Neuronal stem cell (in vitro differentiated cells): ENCODE data around the gene JAG2.
A peak's percentile ranks its signal among the peaks of the same experiment; 100 is the strongest.

Source experiments
- DNase-seq: peaks from one replicate; pipeline ENCODE4 v3.0.0-alpha.2; 2013; ENCODE audit warnings: low spot score
- H2AFZ ChIP-seq: one replicate; pipeline ENCODE4 v1.6.1; 2013; ENCODE audit warnings: mild to moderate bottlenecking, low read length, inconsistent platforms
- H2AK5ac ChIP-seq: 2 replicates; pipeline ENCODE4 v1.6.1; 2013; ENCODE audit warnings: low read depth, mild to moderate bottlenecking, inconsistent platforms, low read length, moderate library complexity, mixed read lengths
- H2BK120ac ChIP-seq: 2 replicates; pipeline ENCODE4 v1.6.1; 2013; ENCODE audit warnings: low read depth, mild to moderate bottlenecking, inconsistent platforms, low read length, moderate library complexity, mixed read lengths
- H2BK12ac ChIP-seq: one replicate; pipeline ENCODE4 v1.6.1; 2013; ENCODE audit warnings: low read length, inconsistent platforms
- H2BK15ac ChIP-seq: 2 replicates; pipeline ENCODE4 v1.6.1; 2013; ENCODE audit warnings: mild to moderate bottlenecking, low read length, inconsistent platforms, mixed read lengths
- H2BK5ac ChIP-seq: one replicate; pipeline ENCODE4 v1.6.1; 2013; ENCODE audit warnings: inconsistent platforms, mild to moderate bottlenecking, low read length, moderate library complexity
- H3K14ac ChIP-seq: one replicate; pipeline ENCODE4 v1.6.1; 2013; ENCODE audit warnings: low read length, inconsistent platforms
- H3K18ac ChIP-seq: 2 replicates; pipeline ENCODE4 v1.6.1; 2013; ENCODE audit warnings: low read length, inconsistent platforms
- H3K23ac ChIP-seq: 2 replicates; pipeline ENCODE4 v1.6.1; 2013; ENCODE audit warnings: low read depth, mild to moderate bottlenecking, mixed read lengths, low read length, inconsistent platforms; ENCODE audit not compliant: poor library complexity
- H3K27ac ChIP-seq: replicated peaks from 3 replicates; pipeline ENCODE4 v1.5.1; 2013; ENCODE audit warnings: low read length, inconsistent platforms
- H3K27me3 ChIP-seq, 3 experiments: 2 replicates each; pipeline ENCODE4 v1.6.1; 2013; ENCODE audit warnings: low read length in 3 of 3, mild to moderate bottlenecking in 2 of 3, inconsistent platforms in 1 of 3, low read depth in 1 of 3, mixed read lengths in 1 of 3, moderate library complexity in 1 of 3; ENCODE audit not compliant: control insufficient read depth in 3 of 3, insufficient read depth in 3 of 3
- H3K36me3 ChIP-seq, 2 donors: replicated peaks in 1 of 2; 2 replicates each; pipeline ENCODE4 v1.6.1; 2013; ENCODE audit warnings: low read length in 2 of 2; ENCODE audit not compliant: control insufficient read depth in 2 of 2, insufficient read depth in 2 of 2
- H3K4ac ChIP-seq: 2 replicates; pipeline ENCODE4 v1.6.1; 2013; ENCODE audit warnings: inconsistent platforms, mild to moderate bottlenecking, low read length, moderate library complexity
- H3K4me1 ChIP-seq, 2 donors: 1 replicate in 1 of 2; 2 replicates in 1 of 2; pipeline ENCODE4 v1.6.1; 2013; ENCODE audit warnings: low read length in 2 of 2, low read depth in 1 of 2; ENCODE audit not compliant: control insufficient read depth in 2 of 2, insufficient read depth in 1 of 2
- H3K4me2 ChIP-seq: one replicate; pipeline ENCODE4 v1.6.1; 2013; ENCODE audit warnings: mild to moderate bottlenecking, low read length, inconsistent platforms; ENCODE audit not compliant: insufficient read depth, poor library complexity, severe bottlenecking
- H3K4me3 ChIP-seq, 2 donors: 2 replicates each; pipeline ENCODE4 v1.5.1; 2013; ENCODE audit warnings: low read length in 2 of 2, mild to moderate bottlenecking in 2 of 2, inconsistent platforms in 1 of 2, moderate library complexity in 1 of 2
- H3K79me1 ChIP-seq: one replicate; pipeline ENCODE4 v1.6.1; 2013; ENCODE audit warnings: low read depth, mild to moderate bottlenecking, inconsistent platforms, low read length, moderate library complexity
- H3K9ac ChIP-seq: one replicate; pipeline ENCODE4 v1.6.1; 2013; ENCODE audit warnings: mild to moderate bottlenecking, low read depth, low read length, inconsistent platforms; ENCODE audit not compliant: poor library complexity
- H3K9me3 ChIP-seq, 2 donors: replicated peaks in 1 of 2; 2 replicates each; pipeline versions ENCODE3 to v1.6.1; 2013; ENCODE audit warnings: low read length in 2 of 2, mild to moderate bottlenecking in 2 of 2, inconsistent platforms in 1 of 2, low read depth in 1 of 2, mixed read lengths in 1 of 2, moderate library complexity in 1 of 2; ENCODE audit not compliant: control insufficient read depth in 2 of 2, insufficient read depth in 1 of 2
- H4K8ac ChIP-seq: one replicate; pipeline ENCODE4 v1.6.1; 2013; ENCODE audit warnings: low read depth, mild to moderate bottlenecking, inconsistent platforms, low read length, moderate library complexity
- H4K91ac ChIP-seq: one replicate; pipeline ENCODE4 v1.6.1; 2013; ENCODE audit warnings: low read length, low read depth, mild to moderate bottlenecking, inconsistent platforms; ENCODE audit not compliant: poor library complexity
- WGBS, 2 donors: extraction: QIAGEN DNeasy Blood & Tissue Kit; methylation state at CpG; one replicate each; pipeline ENCODE4 v1.1.7; 2013; ENCODE audit warnings: missing lambda C conversion rate in 2 of 2, mixed read lengths in 1 of 2; ENCODE audit not compliant: insufficient read length in 2 of 2, insufficient replicate concordance in 1 of 2; ENCODE audit errors: extremely low coverage in 2 of 2; 5-methylcytosine and 5-hydroxymethylcytosine counted together

The JAG2 gene

GRCh38 chr14:105171004-105171673 is 2.6 kb upstream of the JAG2 start:
- Histone ChIP-seq H4K91ac (no peak overlapping the region), H2AK5ac (peak overlapping the region; percentile 81), H2AFZ (peak overlapping the region; percentile 68), H3K4me3 (no peak overlapping the region), H3K27ac (no peak overlapping the region), H3K36me3 (no peaks in the 10 kb centered on the region), H3K23ac (peak overlapping the region; percentile 80), H3K9me3 (no peaks in the 10 kb centered on the region), H3K27me3 (peaks cover 7 to 39% (median 22%) of the 10 kb centered on the region in 3 experiments), H3K4me1 (peaks cover 8 to 14% of the 10 kb centered on the region in 2 donors), H3K79me1 (peaks cover 3% of the 10 kb centered on the region), H3K4me2 (no peak overlapping the region), H2BK15ac (no peak overlapping the region), H2BK120ac (no peak overlapping the region), H2BK5ac (no peak overlapping the region), H2BK12ac (no peak overlapping the region), H3K14ac (no peak overlapping the region), H3K9ac (peak overlapping the region; percentile 44), H3K18ac (peak overlapping the region; percentile 28), H3K4ac (no peak overlapping the region), H4K8ac (no peak overlapping the region)
- WGBS, 2 donors = no CpG with 5 or more reads among the region's 19 CpGs
- DNase-seq = no peak

DNA sequence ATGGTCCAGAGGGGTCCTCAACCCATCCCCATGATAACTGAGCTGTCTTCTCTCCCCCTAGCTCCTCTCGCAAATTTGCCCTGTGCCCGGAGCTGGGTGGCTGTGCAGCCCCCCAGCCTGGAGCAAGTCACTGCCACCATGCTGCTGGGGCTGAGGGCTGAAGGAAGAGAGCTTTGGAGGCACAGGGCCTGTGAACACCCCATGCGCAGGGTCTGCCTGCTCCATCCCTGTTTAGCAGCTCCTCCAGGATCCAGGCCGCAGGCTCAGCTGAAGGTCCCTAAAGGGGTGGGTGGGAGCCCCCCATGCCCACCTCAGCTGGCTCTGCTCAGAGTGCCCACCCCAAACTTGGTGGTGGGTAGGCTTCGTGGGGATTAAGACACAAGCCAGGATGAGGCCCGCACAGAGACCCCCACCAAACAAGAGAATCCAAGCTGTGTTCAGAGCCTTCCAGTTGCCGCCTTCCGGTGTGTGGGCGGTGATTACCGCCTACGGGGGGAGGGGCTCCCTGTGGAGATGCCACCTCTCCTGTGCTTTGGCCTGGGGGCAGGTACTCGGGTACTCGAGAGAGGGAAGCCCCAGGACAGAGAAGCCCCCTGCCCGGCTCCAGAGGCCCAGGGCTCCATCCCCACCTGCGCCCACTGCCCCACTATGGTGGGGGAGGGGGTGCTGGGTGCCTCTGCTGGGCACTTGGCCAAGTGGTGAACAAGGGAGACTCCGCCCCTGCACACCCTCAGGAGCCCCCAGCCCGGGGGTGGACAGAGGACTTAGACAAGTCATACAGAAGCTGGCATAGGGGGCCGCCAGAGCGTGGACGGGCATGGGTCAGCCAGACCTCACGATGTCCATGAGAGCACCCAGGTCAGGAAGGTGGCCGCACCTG is 1.4 kb upstream of the JAG2 start:
- peak overlapping the region; percentile 84 for H2AK5ac ChIP-seq
- peak overlapping the region; percentile 5 for H3K27ac ChIP-seq
- no CpG with 5 or more reads among the region's 22 CpGs for WGBS, 2 donors

DNA sequence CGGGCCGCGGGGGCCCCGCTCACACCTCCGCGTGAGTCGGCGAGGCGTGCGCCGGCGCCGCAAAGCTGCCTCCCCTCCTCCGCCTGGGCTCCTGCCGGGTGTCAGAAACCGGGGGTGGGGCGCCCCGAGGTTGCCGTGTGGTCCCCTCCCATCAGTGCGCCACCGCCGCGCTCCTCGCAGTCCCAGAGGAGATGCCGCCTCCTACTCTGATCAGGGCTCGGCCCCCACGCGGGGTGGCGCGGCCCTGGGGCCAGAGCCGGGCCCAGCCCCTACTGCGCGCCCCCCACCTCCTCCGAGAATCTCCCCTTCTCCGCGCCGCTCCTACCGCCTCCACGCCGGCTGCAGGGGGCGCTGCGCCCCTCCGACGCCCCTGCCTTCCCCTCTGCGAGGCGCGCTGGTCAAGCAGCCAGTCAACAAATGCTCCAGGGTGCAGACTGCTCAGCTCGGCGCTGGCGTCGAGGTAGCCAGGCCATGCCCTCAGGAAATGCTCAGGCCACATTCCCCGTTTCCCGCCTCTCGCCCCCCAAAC is 467 bp upstream of the JAG2 start:
- peaks cover 11 to 14% of the 10 kb centered on the region in 2 donors for H3K4me1 ChIP-seq
- peak overlapping the region; percentile 60 for H3K9ac ChIP-seq
- H3K4me3 ChIP-seq = peak overlapping the region in 1 of 2 donors; percentile 76
- no peaks in the 10 kb centered on the region for H3K36me3 ChIP-seq
- no peak overlapping the region for H2BK120ac ChIP-seq
- H4K91ac ChIP-seq = no peak overlapping the region
- WGBS, 2 donors = no CpG with 5 or more reads among the region's 54 CpGs
- peak overlapping the region; percentile 38 for H3K14ac ChIP-seq
- peak overlapping the region; percentile 53 for H2BK5ac ChIP-seq
- H3K27me3 ChIP-seq = peaks cover 7 to 59% (median 22%) of the 10 kb centered on the region in 3 experiments
- peaks cover 9% of the 10 kb centered on the region for H3K79me1 ChIP-seq
- H3K27ac ChIP-seq = no peak overlapping the region
- peak overlapping the region; percentile 75 for H2BK15ac ChIP-seq
- peak overlapping the region; percentile 90 for H3K18ac ChIP-seq
- H3K4me2 ChIP-seq = peak overlapping the region; percentile 86
- peak; percentile 57 for DNase-seq
- H3K23ac ChIP-seq = no peak overlapping the region
- peak overlapping the region; percentile 40 for H2AFZ ChIP-seq
- H3K4ac ChIP-seq = no peak overlapping the region
- H2AK5ac ChIP-seq = peak overlapping the region; percentile 84
- H2BK12ac ChIP-seq = peak overlapping the region; percentile 41
- no peaks in the 10 kb centered on the region for H3K9me3 ChIP-seq
- H4K8ac ChIP-seq = no peak overlapping the region

More for the DNA sequence above, 1.4 kb upstream of the JAG2 start:
- no peak overlapping the region for H3K4ac ChIP-seq
- peak overlapping the region; percentile 53 for H2BK5ac ChIP-seq
- no peak overlapping the region for H4K91ac ChIP-seq
- no peaks in the 10 kb centered on the region for H3K36me3 ChIP-seq
- H2BK120ac ChIP-seq = peak overlapping the region; percentile 9
- peaks cover 11 to 14% of the 10 kb centered on the region in 2 donors for H3K4me1 ChIP-seq
- H2AFZ ChIP-seq = peak overlapping the region; percentile 68
- H3K18ac ChIP-seq = peak overlapping the region; percentile 89
- no peak overlapping the region for H4K8ac ChIP-seq
- peaks cover 9% of the 10 kb centered on the region for H3K79me1 ChIP-seq
- no peak overlapping the region for H3K4me2 ChIP-seq
- no peak overlapping the region for H2BK12ac ChIP-seq
- no peaks in the 10 kb centered on the region for H3K9me3 ChIP-seq
- no peak overlapping the region for H3K9ac ChIP-seq
- H3K4me3 ChIP-seq = no peak overlapping the region
- H3K14ac ChIP-seq = no peak overlapping the region
- no peak overlapping the region for H2BK15ac ChIP-seq
- peaks cover 7 to 49% (median 22%) of the 10 kb centered on the region in 3 experiments for H3K27me3 ChIP-seq
- peak overlapping the region; percentile 43 for H3K23ac ChIP-seq
- DNase-seq = no peak

DNA sequence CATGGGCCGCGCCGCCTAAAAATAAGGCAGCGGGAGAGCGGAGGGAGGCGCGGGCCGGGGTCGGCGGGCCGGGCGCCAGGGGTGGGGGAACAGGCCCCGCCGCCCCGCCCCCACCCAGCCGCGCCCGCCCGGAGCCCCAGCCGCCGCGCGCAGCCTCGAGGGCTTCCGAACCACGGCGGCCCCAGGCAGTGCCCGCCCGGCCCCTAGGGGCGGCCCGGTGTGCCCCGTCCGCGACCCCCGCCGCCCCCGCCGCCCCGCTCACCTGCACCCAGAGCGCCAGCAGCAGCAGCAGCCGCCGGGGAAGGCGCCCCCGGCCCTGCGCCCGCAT is 519 bp downstream of the JAG2 start:
- H3K4me1 ChIP-seq = peaks cover 16 to 20% of the 10 kb centered on the region in 2 donors
- peak overlapping the region; percentile 73 for H2AFZ ChIP-seq
- no peak for DNase-seq
- H3K79me1 ChIP-seq = peaks cover 9% of the 10 kb centered on the region
- H2BK5ac ChIP-seq = no peak overlapping the region
- no CpG with 5 or more reads among the region's 46 CpGs for WGBS, 2 donors
- peak overlapping the region; percentile 75 for H2BK15ac ChIP-seq
- peak overlapping the region; percentile 43 to 81 for H3K4me3 ChIP-seq
- no peaks in the 10 kb centered on the region for H3K36me3 ChIP-seq
- peaks cover 7 to 63% (median 22%) of the 10 kb centered on the region in 3 experiments for H3K27me3 ChIP-seq
- peak overlapping the region; percentile 90 for H3K9ac ChIP-seq
- H3K23ac ChIP-seq = peak overlapping the region; percentile 97
- peak overlapping the region; percentile 90 for H3K18ac ChIP-seq
- no peak overlapping the region for H3K4ac ChIP-seq
- H2BK12ac ChIP-seq = no peak overlapping the region
- H3K4me2 ChIP-seq = peak overlapping the region; percentile 94
- H3K9me3 ChIP-seq = no peaks in the 10 kb centered on the region
- H3K14ac ChIP-seq = peak overlapping the region; percentile 94
- no peak overlapping the region for H2BK120ac ChIP-seq
- H2AK5ac ChIP-seq = peak overlapping the region; percentile 88
- no peak overlapping the region for H4K91ac ChIP-seq
- H4K8ac ChIP-seq = peak overlapping the region; percentile 3
- H3K27ac ChIP-seq = no peak overlapping the region
